Stimulated activated CD4-positive, alpha-beta T cell treated with anti-CD3 and anti-CD28 coated beads, Interleukin-15, amount 100 ng/mL, for 1 hour (primary cell): ENCODE results near the gene FNIP2.

Source experiments
- DNase-seq, 2 donors: peaks; one replicate each; pipeline ENCODE4 v3.0.0-alpha.2; 2020; ENCODE audit warnings: low read depth in 1 of 2, low spot score in 1 of 2

Gene FNIP2

DNA sequence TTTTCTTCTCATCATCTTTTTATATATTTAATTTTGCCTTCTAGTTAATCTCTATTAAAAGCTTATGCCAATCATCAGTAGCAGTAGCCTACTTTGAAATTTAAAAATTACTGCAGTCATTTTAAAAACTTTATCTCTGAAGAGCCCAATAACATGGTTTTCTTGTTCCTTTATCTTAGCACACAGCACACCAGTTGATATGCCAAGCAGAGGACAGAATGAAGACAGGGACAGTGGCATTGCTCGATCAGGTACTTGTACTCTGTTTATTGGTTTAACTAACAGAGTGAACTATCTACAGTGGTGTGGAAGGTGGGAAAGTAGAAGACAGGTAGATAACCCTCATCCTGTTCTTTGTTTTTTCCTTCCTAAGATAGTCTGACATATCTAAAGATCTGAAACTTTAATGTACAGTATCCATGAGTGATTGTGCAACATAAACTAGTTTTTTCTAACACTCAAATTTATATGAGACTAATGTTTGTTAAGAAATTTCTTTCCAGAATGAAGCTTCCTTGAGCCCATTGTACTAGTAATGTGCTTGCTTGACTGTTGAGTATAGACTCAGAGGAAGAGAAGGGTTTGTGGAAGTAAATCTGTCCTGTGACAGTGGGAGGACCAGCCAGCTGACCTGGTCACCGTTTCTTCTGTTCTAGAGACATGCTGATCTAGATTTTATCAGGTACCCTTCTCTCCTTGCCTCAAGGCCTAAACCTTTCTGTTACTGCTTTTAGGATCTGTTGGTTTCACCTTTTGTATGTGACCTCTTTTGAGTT lies 66.6 kb downstream of the FNIP2 start:
- DNase-seq, result no peak

DNA sequence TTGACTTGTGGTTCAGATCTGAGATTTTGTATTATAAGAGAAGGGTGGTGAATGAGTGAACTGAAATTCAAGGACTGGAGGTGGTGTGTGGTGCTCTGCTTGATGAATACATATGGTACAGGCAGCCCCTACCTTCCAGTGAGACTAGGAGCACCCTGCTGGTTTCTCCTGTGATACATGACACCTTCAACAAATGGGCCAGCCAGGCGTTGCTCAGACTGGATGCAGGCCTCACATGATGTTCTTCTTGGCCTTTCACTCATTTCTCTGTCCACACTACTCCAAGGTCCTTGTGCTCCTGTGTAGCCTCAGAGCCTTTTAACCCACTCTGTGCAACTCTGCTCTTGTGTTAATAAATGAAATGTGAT lies 67.2 kb downstream of the FNIP2 start:
- DNase-seq, result no peak

GRCh38 chr4:158836828-158837449 lies 68.1 kb downstream of the FNIP2 start:
- no peak for DNase-seq

- DNase-seq, result no peak
Observed at GRCh38 chr4:158837527-158838141, 68.8 kb downstream of the FNIP2 start.

- no peak for DNase-seq
Observed at GRCh38 chr4:158840131-158840530, 71.3 kb downstream of the FNIP2 start.

DNA sequence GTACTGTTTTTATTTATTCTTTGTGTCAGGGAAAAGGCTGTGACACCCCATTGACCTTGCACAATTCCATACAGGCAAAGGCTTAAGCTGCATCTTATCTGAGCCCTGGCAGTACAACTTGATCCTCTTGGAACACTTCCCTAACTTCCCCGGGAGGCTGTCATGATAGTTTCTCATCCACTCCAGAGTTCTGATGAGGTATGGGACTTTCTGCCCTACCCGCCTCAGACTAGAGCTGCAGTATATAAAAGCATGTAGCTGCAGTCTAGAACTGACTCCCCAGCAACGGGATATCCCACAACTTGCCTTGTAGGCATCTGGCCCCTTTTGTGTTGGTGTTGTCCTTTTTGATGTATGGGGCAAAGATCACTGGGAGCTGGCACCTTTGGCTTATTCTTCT lies 72.7 kb downstream of the FNIP2 start:
- DNase-seq, result no peak

DNA sequence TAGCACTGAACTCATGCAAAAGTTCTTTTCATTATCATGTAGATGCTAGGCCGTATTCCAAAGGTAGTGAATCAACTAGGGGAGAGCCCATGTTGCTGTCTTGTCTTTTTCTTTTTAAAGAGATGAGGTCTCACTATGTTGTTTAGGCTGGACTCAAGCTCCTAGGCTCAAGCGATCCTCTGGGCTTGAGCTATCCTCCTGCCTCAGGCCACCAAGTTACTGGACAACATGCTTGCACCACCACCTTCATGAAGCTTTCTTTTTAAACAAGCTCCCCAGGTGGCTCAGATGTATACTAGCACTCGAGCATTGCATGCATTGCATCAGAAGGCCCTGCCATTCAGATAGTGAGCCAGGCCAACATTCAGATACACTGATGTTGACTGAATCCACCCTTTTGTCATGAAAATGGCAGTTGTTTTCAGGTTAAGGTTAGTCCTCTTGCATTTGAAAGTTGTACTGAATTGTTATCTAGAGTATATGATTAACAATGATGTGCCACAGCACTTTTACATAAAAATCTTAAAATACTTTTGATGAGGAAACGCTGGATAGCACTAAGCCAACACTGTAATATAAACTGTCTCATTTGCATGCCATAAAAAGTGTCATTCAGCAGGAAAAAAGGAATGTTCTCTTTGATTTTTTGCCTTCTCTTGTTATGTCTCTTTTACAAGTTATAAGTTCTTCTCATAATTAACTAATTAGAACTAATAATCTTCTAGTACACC lies 76.7 kb downstream of the FNIP2 start:
- no peak for DNase-seq

GRCh38 chr4:158847535-158847934 lies 78.7 kb downstream of the FNIP2 start:
- no peak for DNase-seq

- DNase-seq, result no peak
Observed at GRCh38 chr4:158849681-158850080, 80.9 kb downstream of the FNIP2 start.

GRCh38 chr4:158850371-158850770 lies 81.5 kb downstream of the FNIP2 start:
- DNase-seq, result no peak

DNA sequence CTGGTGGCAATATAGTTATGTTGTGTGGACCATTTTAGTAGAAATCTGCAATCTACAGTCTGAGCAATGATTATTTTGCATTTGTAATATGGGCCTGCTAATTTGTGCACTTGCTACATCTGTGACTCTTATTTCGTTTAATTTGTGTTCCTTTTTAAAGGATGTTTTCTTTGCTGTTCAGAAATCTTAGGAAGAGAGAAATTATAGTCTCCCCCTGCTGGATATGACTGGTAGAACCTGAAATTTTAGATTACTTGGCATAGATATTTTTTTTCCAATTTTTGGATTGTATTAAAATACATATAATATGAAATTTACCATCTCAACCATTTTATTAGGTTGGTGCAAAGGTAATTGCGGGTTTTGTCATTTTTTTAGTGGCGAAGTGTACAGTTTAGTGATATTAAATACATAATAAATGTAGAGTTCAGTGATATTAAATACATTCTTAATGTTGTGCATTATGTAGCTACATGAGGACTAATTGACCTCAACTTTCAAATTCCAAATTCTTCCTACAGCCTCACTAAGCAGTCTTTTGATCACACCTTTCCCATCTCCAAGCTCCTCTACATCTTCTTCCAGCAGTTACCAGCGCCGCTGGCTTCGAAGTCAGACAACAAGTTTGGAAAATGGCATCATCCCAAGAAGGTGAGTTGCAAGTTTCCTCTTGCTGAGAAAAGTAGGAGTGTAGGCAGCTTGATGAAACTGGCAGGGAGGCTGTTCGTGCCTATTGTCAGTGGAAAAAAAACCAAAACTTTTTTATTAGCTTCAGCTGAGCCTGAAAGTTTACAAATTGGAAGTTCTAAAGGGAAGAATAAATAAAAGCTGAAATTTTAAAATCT lies 82.2 kb downstream of the FNIP2 start:
- DNase-seq, result no peak

DNA sequence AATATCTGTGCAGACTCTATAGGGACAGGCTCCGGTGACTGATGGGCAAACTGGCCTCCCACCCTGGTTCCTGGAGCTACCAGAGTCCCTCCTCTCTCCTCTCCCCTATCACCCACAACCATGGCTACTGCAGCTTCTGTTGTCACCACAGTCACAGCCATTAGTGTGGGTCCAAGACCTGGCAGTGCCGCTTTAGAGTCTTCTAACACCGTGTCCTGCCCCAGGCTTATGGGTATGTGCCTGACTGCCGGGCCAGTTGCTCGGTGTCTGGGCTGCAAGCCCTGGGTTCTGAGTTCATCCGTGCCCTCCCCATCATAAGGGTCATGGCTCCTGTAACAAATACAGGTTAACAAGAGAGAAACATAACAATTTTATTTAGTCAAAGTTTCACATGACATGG lies 85.4 kb downstream of the FNIP2 start:
- no peak for DNase-seq

DNA sequence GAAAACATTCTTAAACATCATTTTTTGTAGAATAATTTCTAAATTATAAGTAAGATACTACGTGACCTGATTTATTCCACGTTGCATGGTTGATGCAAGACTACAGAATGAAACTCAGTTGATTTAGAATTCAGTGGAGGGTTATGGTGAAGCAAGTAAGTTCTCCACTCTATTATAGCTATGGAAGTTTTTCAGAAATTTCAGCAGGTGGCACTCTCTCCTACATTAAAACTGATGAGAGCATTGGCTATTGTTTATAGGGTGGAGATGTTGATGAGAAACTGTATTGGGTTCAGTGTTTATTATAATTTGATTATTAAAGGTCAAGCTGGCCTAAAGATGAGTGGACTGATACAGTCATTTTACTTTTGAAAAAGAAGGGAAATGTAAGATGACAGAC lies 88.0 kb downstream of the FNIP2 start:
- no peak for DNase-seq

DNA sequence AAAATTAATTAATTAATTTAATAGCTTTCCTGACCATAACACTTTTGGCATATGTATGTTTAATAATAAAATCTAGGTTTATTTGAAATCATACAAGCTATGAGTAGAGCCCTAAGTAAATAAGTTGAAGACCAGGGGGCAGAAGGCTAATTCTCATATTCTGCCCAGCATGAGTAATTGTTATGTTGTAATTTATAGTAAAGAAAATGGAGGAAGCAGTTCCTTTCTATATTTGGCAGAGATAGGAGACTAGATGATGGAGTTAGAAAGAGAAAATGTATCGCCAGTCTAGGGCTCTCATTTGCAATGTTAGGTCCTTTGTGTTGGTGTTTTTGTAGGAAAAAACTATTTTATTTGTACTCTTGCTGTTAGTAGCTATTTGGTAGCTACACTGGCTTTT lies 89.1 kb downstream of the FNIP2 start:
- DNase-seq, result no peak

- no peak for DNase-seq
Observed at GRCh38 chr4:158858410-158859199, 89.8 kb downstream of the FNIP2 start.

DNA sequence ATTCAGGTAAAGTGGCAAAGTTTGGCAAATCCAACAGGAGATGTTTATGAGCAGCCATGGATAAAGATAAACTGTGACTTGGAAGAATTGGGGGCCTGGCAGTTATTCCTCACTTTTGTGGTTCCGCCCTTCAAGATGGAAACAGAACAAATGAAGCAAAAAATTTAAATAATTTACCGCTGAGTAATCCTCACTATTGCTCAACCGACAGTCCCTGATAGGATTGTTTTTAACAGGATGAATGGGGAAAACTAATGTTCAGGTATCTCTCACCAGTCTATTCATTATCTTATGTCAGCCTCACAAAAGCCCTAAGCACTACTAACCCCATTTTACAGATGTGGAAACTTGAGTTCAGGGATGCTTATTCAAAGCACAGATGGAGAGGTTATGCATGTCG lies 90.8 kb downstream of the FNIP2 start:
- no peak for DNase-seq

DNA sequence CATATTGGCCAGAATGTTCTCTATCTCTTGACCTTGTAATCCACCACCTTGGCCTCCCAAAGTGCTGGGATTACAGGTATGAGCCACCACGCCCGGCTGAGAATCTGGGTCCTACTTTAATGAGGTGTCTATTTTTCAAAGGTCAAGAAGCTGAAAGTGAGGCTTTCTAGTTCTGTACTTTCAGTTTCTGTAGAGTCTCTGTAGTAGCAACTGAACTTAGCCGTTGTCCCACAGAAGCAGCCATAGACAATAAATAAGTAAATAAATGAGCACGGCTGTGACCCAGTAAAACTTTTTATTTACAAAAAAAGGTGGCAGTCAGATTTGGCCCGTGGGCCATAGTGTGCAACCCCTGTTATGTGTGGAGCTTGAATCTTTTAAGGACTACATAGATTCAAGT lies 92.0 kb downstream of the FNIP2 start:
- no peak for DNase-seq

GRCh38 chr4:158861281-158861680 lies 92.5 kb downstream of the FNIP2 start:
- no peak for DNase-seq

DNA sequence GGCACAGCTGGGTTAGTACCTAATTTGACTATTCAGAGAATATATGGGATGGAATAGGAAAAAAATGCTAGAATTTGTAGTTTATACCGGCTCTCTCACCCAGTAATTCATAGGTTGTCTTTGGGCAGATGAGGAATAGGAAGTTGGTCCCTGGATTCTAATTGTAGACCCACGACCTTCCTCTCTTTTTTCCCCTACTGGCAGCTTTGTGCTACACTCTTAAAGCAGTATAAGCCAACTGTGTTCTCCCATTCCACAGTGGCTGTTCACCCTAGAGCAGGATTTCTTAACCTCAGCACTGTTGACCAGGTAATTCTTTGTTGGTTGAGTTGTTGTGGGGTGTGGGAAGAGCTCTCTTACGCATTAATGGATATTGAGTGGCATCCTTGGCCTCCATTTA lies 92.9 kb downstream of the FNIP2 start:
- DNase-seq, result no peak

DNA sequence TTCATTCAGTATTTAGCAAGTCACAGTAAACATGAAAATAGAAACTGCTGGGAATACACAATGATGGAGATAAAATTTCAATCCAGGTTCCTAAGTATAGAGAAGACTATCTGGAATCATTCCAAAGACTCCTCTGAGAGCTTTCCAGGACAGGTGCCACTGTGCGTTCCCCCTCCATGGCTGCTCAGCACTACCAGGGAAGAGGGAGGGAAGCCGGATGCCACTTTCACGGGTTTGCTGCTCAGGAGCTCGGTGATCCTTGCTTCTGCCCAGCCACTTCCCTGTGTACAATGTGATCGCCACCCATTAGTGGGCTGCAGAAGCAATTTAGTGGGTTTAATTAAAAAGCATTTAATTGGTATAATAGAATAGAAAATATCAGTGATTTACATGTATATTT lies 94.5 kb downstream of the FNIP2 start:
- no peak for DNase-seq
